ENCODE data around the gene CRK.

GRCh38 chr17:1493291-1493980 lies 37.4 kb upstream of the CRK start:
- TF ChIP-seq POLR2A (IDR thresholded peaks at IDR 0.05; ENCODE audit: low read length) (no peak), GATA1 (IDR thresholded peaks at IDR 0.05; ENCODE audit: low read depth, low read length) (no peak)

All from erythroblast (primary cell).